Hepatocyte (in vitro differentiated cells): Measurements from ENCODE around the gene ZFYVE28. TPM values are rescaled to one million over a fixed set of nuclear protein-coding genes. Genes with fewer than 3 reads are reported as not detected.

Source experiments
- DNase-seq: peaks from one replicate; pipeline ENCODE4 v3.0.0-alpha.2; 2016; ENCODE audit warnings: low spot score
- H2AFZ ChIP-seq: fragments of 200-600 bp; sonication (generic); 2 replicates; pipeline ENCODE4 v1.6.0; 2016; ENCODE audit warnings: antibody characterized with exemption, mild to moderate bottlenecking
- H3K27ac ChIP-seq: fragments of 200-600 bp; sonication (generic); 2 replicates; pipeline ENCODE4 v1.5.1; 2016; ENCODE audit warnings: mild to moderate bottlenecking
- H3K27me3 ChIP-seq: fragments of 200-600 bp; sonication (generic); 2 replicates; pipeline ENCODE4 v1.6.1; 2016
- H3K36me3 ChIP-seq: fragments of 200-600 bp; sonication (generic); replicated peaks from 2 replicates; pipeline ENCODE4 v1.5.1; 2016; ENCODE audit warnings: low read depth; ENCODE audit not compliant: insufficient read depth
- H3K4me1 ChIP-seq: fragments of 200-600 bp; sonication (generic); 2 replicates; pipeline ENCODE4 v1.5.1; 2016; ENCODE audit warnings: mild to moderate bottlenecking, moderate library complexity; ENCODE audit not compliant: insufficient read depth
- H3K4me2 ChIP-seq: fragments of 200-600 bp; sonication (generic); 2 replicates; pipeline ENCODE4 v1.6.0; 2016
- H3K4me3 ChIP-seq: fragments of 200-600 bp; sonication (generic); 2 replicates; pipeline ENCODE4 v1.5.1; 2016; ENCODE audit warnings: mild to moderate bottlenecking
- H3K79me2 ChIP-seq: fragments of 200-600 bp; sonication (generic); 2 replicates; pipeline ENCODE4 v1.6.0; 2017; ENCODE audit warnings: mild to moderate bottlenecking
- H3K9me2 ChIP-seq: fragments of 200-600 bp; sonication (generic); replicated peaks from 2 replicates; pipeline ENCODE4 v1.6.0; 2017; ENCODE audit warnings: mild to moderate bottlenecking; ENCODE audit not compliant: insufficient read depth
- H3K9me3 ChIP-seq: fragments of 200-600 bp; sonication (generic); 2 replicates; pipeline ENCODE4 v1.5.1; 2016; ENCODE audit warnings: low read depth, mild to moderate bottlenecking
- H4K20me1 ChIP-seq: fragments of 200-600 bp; sonication (generic); 2 replicates; pipeline ENCODE4 v1.6.0; 2016; ENCODE audit warnings: mild to moderate bottlenecking; ENCODE audit not compliant: insufficient read depth, poor library complexity, severe bottlenecking
- CTCF ChIP-seq: fragments of 200-600 bp; sonication (generic); IDR thresholded peaks from 2 replicates; pipeline ENCODE4 v1.5.1; 2016; ENCODE audit warnings: antibody characterized with exemption, mild to moderate bottlenecking; ENCODE audit not compliant: poor library complexity
- EZH2 ChIP-seq: fragments of 200-600 bp; sonication (generic); IDR thresholded peaks from 2 replicates; pipeline ENCODE4 v1.6.1; 2016; ENCODE audit warnings: antibody characterized with exemption, mild to moderate bottlenecking, borderline replicate concordance
- EZH2phosphoT487 ChIP-seq: fragments of 200-600 bp; sonication (generic); IDR thresholded peaks from one replicate; pipeline ENCODE4 v1.6.1; 2018; ENCODE audit warnings: antibody characterized with exemption, mild to moderate bottlenecking, low read depth, moderate library complexity; ENCODE audit not compliant: unreplicated experiment, severe bottlenecking
- WGBS: methylation state at CpG from one replicate; pipeline ENCODE4 v1.1.6; 2016; ENCODE audit warnings: low lambda C conversion rate; ENCODE audit errors: missing lambda C conversion rate; 5-methylcytosine and 5-hydroxymethylcytosine counted together
- polyA plus RNA-seq: library from polyadenylated mRNA; unstranded; fragments of >200 nt; fragmentation: Nextera tagmentation; extraction: Ambion mirVana; gene quantifications from 2 replicates; pipeline ENCODE4 v1.2.1, GENCODE V29; 2016
- total RNA-seq: library from RNA; depleted of rRNA; stranded (reverse); fragments of >200 nt; gene quantifications from 2 replicates; pipeline ENCODE4 v1.2.3, GENCODE V29; 2014

Gene ZFYVE28
- total and polyA plus RNA-seq, 2 experiments from 2014 or later: 2.2 to 3.4 TPM

GRCh38 chr4:2445571-2445970, 27.1 kb upstream of the ZFYVE28 start:
- H3K4me2 ChIP-seq: no peak overlapping the region
- no peaks in the 10 kb centered on the region for H3K9me3 ChIP-seq
- no peak overlapping the region for H3K27ac ChIP-seq
- H3K79me2 ChIP-seq: no peaks in the 10 kb centered on the region
- 95% methylated on average over 6 of the region's 6 CpGs for WGBS
- H3K36me3 ChIP-seq: no peaks in the 10 kb centered on the region
- no peaks in the 10 kb centered on the region for H3K9me2 ChIP-seq
- H3K4me3 ChIP-seq: no peak overlapping the region
- no peaks in the 10 kb centered on the region for H4K20me1 ChIP-seq
- H3K27me3 ChIP-seq: no peaks in the 10 kb centered on the region
- H3K4me1 ChIP-seq: no peaks in the 10 kb centered on the region
- no peak overlapping the region for H2AFZ ChIP-seq
- DNase-seq: no peak
- TF ChIP-seq EZH2phosphoT487 (no peak), EZH2 (no peak), CTCF (no peak)

- no peak overlapping the region for H3K27ac ChIP-seq
- H3K36me3 ChIP-seq: no peaks in the 10 kb centered on the region
- WGBS: over 99% methylated on average over 9 of the region's 9 CpGs
Measured at GRCh38 chr4:2445130-2445529, 26.7 kb upstream of the ZFYVE28 start.

GRCh38 chr4:2443956-2444740, 25.7 kb upstream of the ZFYVE28 start:
- TF ChIP-seq EZH2phosphoT487: no peak
- TF ChIP-seq CTCF: no peak
- TF ChIP-seq EZH2: no peak
- Histone ChIP-seq H2AFZ (no peak overlapping the region), H3K27me3 (no peaks in the 10 kb centered on the region), H3K4me2 (no peak overlapping the region), H3K4me1 (no peaks in the 10 kb centered on the region), H3K79me2 (no peaks in the 10 kb centered on the region), H4K20me1 (no peaks in the 10 kb centered on the region), H3K9me3 (no peaks in the 10 kb centered on the region), H3K27ac (no peak overlapping the region), H3K36me3 (no peaks in the 10 kb centered on the region), H3K4me3 (no peak overlapping the region), H3K9me2 (no peaks in the 10 kb centered on the region)
- no peak for DNase-seq
- 93% methylated on average over 7 of the region's 7 CpGs for WGBS

More at GRCh38 chr4:2445130-2445529, 26.7 kb upstream of the ZFYVE28 start:
- no peaks in the 10 kb centered on the region for H3K9me2 ChIP-seq
- DNase-seq: no peak
- H3K9me3 ChIP-seq: no peaks in the 10 kb centered on the region
- no peaks in the 10 kb centered on the region for H3K27me3 ChIP-seq
- no peak overlapping the region for H3K4me3 ChIP-seq
- no peak overlapping the region for H3K4me2 ChIP-seq
- no peaks in the 10 kb centered on the region for H3K79me2 ChIP-seq
- no peak for TF ChIP-seq CTCF
- no peak for TF ChIP-seq EZH2
- no peak for TF ChIP-seq EZH2phosphoT487
- no peaks in the 10 kb centered on the region for H4K20me1 ChIP-seq
- no peaks in the 10 kb centered on the region for H3K4me1 ChIP-seq
- no peak overlapping the region for H2AFZ ChIP-seq
